BLaER1 (cell line): ENCODE measurements around the gene GRIA3.

Source experiments
- H3K27ac ChIP-seq: shearing (Covaris generic); formaldehyde crosslinking; 2 replicates; pipeline ENCODE4 v1.8.1; 2022
- H3K27me3 ChIP-seq: shearing (Covaris generic); formaldehyde crosslinking; 2 replicates; pipeline ENCODE4 v1.8.1; 2022
- H3K36me3 ChIP-seq: shearing (Covaris generic); formaldehyde crosslinking; 2 replicates; pipeline ENCODE4 v1.8.1; 2022
- H3K4me1 ChIP-seq: shearing (Covaris generic); formaldehyde crosslinking; 2 replicates; pipeline ENCODE4 v1.8.1; 2022
- H3K4me2 ChIP-seq: shearing (Covaris generic); formaldehyde crosslinking; 2 replicates; pipeline ENCODE4 v1.8.1; 2022
- H3K4me3 ChIP-seq: shearing (Covaris generic); formaldehyde crosslinking; 2 replicates; pipeline ENCODE4 v1.8.1; 2022
- H3K9ac ChIP-seq: shearing (Covaris generic); formaldehyde crosslinking; 2 replicates; pipeline ENCODE4 v1.8.1; 2022
- H3K9me3 ChIP-seq: shearing (Covaris generic); formaldehyde crosslinking; 2 replicates; pipeline ENCODE4 v1.8.1; 2022
- H4K20me1 ChIP-seq: shearing (Covaris generic); formaldehyde crosslinking; 2 replicates; pipeline ENCODE4 v1.8.1; 2022
- Cebpa-rat ChIP-seq: shearing (Covaris generic); IDR thresholded peaks from 2 replicates; pipeline ENCODE4 v1.8.1; 2022

GRIA3 gene

GRCh38 chrX:123392921-123393320 is 208.8 kb downstream of the GRIA3 start:
- H3K9ac ChIP-seq, result no peak overlapping the region
- no peaks in the 10 kb centered on the region for H3K4me1 ChIP-seq
- no peaks in the 10 kb centered on the region for H4K20me1 ChIP-seq
- no peak for TF ChIP-seq Cebpa-rat
- H3K4me3 ChIP-seq, result no peak overlapping the region
- peaks cover 46% of the 10 kb centered on the region for H3K27me3 ChIP-seq
- H3K36me3 ChIP-seq, result no peaks in the 10 kb centered on the region
- H3K27ac ChIP-seq, result no peak overlapping the region
- no peak overlapping the region for H3K4me2 ChIP-seq
- H3K9me3 ChIP-seq, result peaks cover 32% of the 10 kb centered on the region

GRCh38 chrX:123399709-123400108 is 215.6 kb downstream of the GRIA3 start:
- no peaks in the 10 kb centered on the region for H3K9me3 ChIP-seq
- H3K9ac ChIP-seq, result no peak overlapping the region
- no peak overlapping the region for H3K4me3 ChIP-seq
- no peaks in the 10 kb centered on the region for H4K20me1 ChIP-seq
- TF ChIP-seq Cebpa-rat, result no peak
- H3K4me2 ChIP-seq, result no peak overlapping the region
- H3K4me1 ChIP-seq, result no peaks in the 10 kb centered on the region
- H3K27ac ChIP-seq, result no peak overlapping the region
- H3K36me3 ChIP-seq, result no peaks in the 10 kb centered on the region
- peaks cover 92% of the 10 kb centered on the region for H3K27me3 ChIP-seq

- Histone ChIP-seq H3K27me3 (peaks cover 91% of the 10 kb centered on the region), H3K4me2 (no peak overlapping the region), H3K4me1 (no peaks in the 10 kb centered on the region), H4K20me1 (no peaks in the 10 kb centered on the region), H3K27ac (no peak overlapping the region), H3K36me3 (no peaks in the 10 kb centered on the region), H3K9ac (no peak overlapping the region), H3K9me3 (no peaks in the 10 kb centered on the region), H3K4me3 (no peak overlapping the region)
- no peak for TF ChIP-seq Cebpa-rat
These were observed 221.2 kb downstream of the GRIA3 start for GRCh38 chrX:123405231-123405630.

GRCh38 chrX:123408821-123409737 is 225.0 kb downstream of the GRIA3 start:
- Histone ChIP-seq H3K9me3 (no peaks in the 10 kb centered on the region), H3K4me2 (no peak overlapping the region), H3K36me3 (no peaks in the 10 kb centered on the region), H3K27ac (no peak overlapping the region), H4K20me1 (no peaks in the 10 kb centered on the region), H3K27me3 (peaks cover 88% of the 10 kb centered on the region), H3K9ac (no peak overlapping the region), H3K4me1 (no peaks in the 10 kb centered on the region), H3K4me3 (no peak overlapping the region)
- no peak for TF ChIP-seq Cebpa-rat

GRCh38 chrX:123422875-123423274 is 238.8 kb downstream of the GRIA3 start:
- H3K4me3 ChIP-seq, result no peak overlapping the region
- H3K4me2 ChIP-seq, result no peak overlapping the region
- no peaks in the 10 kb centered on the region for H3K36me3 ChIP-seq
- TF ChIP-seq Cebpa-rat, result no peak
- H3K27ac ChIP-seq, result no peak overlapping the region
- no peaks in the 10 kb centered on the region for H4K20me1 ChIP-seq
- H3K9me3 ChIP-seq, result no peaks in the 10 kb centered on the region
- H3K9ac ChIP-seq, result no peak overlapping the region
- peaks cover 75% of the 10 kb centered on the region for H3K27me3 ChIP-seq
- H3K4me1 ChIP-seq, result no peaks in the 10 kb centered on the region

GRCh38 chrX:123424546-123424945 is 240.5 kb downstream of the GRIA3 start:
- H3K27ac ChIP-seq, result no peak overlapping the region
- no peak overlapping the region for H3K4me2 ChIP-seq
- no peaks in the 10 kb centered on the region for H3K4me1 ChIP-seq
- no peak overlapping the region for H3K4me3 ChIP-seq
- H3K27me3 ChIP-seq, result peaks cover 84% of the 10 kb centered on the region
- no peak overlapping the region for H3K9ac ChIP-seq
- no peak for TF ChIP-seq Cebpa-rat
- H3K9me3 ChIP-seq, result no peaks in the 10 kb centered on the region
- no peaks in the 10 kb centered on the region for H4K20me1 ChIP-seq
- H3K36me3 ChIP-seq, result no peaks in the 10 kb centered on the region

- Histone ChIP-seq H3K36me3 (no peaks in the 10 kb centered on the region), H3K4me1 (no peaks in the 10 kb centered on the region), H3K27me3 (peaks cover 86% of the 10 kb centered on the region), H3K4me3 (no peak overlapping the region), H3K9me3 (no peaks in the 10 kb centered on the region), H3K4me2 (no peak overlapping the region), H3K9ac (no peak overlapping the region), H3K27ac (no peak overlapping the region), H4K20me1 (no peaks in the 10 kb centered on the region)
- TF ChIP-seq Cebpa-rat, result no peak
These were observed 241.4 kb downstream of the GRIA3 start for GRCh38 chrX:123425471-123425870.

- H3K4me1 ChIP-seq, result no peaks in the 10 kb centered on the region
- H3K4me2 ChIP-seq, result no peak overlapping the region
- no peak overlapping the region for H3K4me3 ChIP-seq
- no peak overlapping the region for H3K27ac ChIP-seq
- no peaks in the 10 kb centered on the region for H4K20me1 ChIP-seq
- no peaks in the 10 kb centered on the region for H3K9me3 ChIP-seq
- H3K9ac ChIP-seq, result no peak overlapping the region
- no peaks in the 10 kb centered on the region for H3K36me3 ChIP-seq
- H3K27me3 ChIP-seq, result peaks cover 91% of the 10 kb centered on the region
- TF ChIP-seq Cebpa-rat, result no peak
These were observed 241.8 kb downstream of the GRIA3 start for GRCh38 chrX:123425904-123426303.

- no peak for TF ChIP-seq Cebpa-rat
- Histone ChIP-seq H3K9ac (no peak overlapping the region), H3K4me1 (no peaks in the 10 kb centered on the region), H3K9me3 (no peaks in the 10 kb centered on the region), H3K27me3 (peaks cover 78% of the 10 kb centered on the region), H3K4me3 (no peak overlapping the region), H3K27ac (no peak overlapping the region), H3K36me3 (no peaks in the 10 kb centered on the region), H3K4me2 (no peak overlapping the region), H4K20me1 (no peaks in the 10 kb centered on the region)
These were observed 248.5 kb downstream of the GRIA3 start for GRCh38 chrX:123432361-123433150.
